Endothelial cell of umbilical vein (primary cell): ENCODE data around the gene TARP.

Experiments
- CTCF ChIP-seq, 2 donors: IDR thresholded peaks; 1 replicate in 1 of 2; 2 replicates in 1 of 2; pipeline ENCODE4 v1.5.1; 2011; ENCODE audit warnings: low read length in 2 of 2, mild to moderate bottlenecking in 2 of 2, moderate library complexity in 2 of 2, control low read depth in 1 of 2, inconsistent platforms in 1 of 2, low read depth in 1 of 2; ENCODE audit not compliant: insufficient read depth in 1 of 2; ENCODE audit errors: extremely low read depth in 1 of 2
- EZH2 ChIP-seq: IDR thresholded peaks from 2 replicates; pipeline ENCODE4 v1.6.1; 2012; ENCODE audit warnings: borderline replicate concordance, low read depth, mild to moderate bottlenecking, moderate library complexity, low read length, inconsistent platforms; ENCODE audit not compliant: severe bottlenecking
- JUN ChIP-seq: IDR thresholded peaks from 2 replicates; pipeline ENCODE4 v1.6.1; 2011; ENCODE audit warnings: borderline replicate concordance, low read depth; ENCODE audit not compliant: insufficient read length, insufficient read depth
- MAX ChIP-seq: IDR thresholded peaks from 2 replicates; pipeline ENCODE4 v1.6.1; 2011; ENCODE audit not compliant: insufficient read depth, insufficient read length
- MYC ChIP-seq: IDR thresholded peaks from one replicate; pipeline ENCODE4 v1.6.1; 2011; ENCODE audit warnings: mild to moderate bottlenecking, low read depth, low read length
- POLR2A ChIP-seq: IDR thresholded peaks from 2 replicates; pipeline ENCODE4 v1.6.1; 2012; ENCODE audit warnings: low read depth, mild to moderate bottlenecking, control low read depth, low read length
- POLR2AphosphoS5 ChIP-seq: IDR thresholded peaks from 2 replicates; pipeline ENCODE4 v1.6.1; 2012; ENCODE audit warnings: low read depth, mild to moderate bottlenecking, control low read depth, low read length, moderate library complexity; ENCODE audit not compliant: insufficient read depth

GRCh38 chr7:38244516-38244915 lies 28.9 kb downstream of the TARP start:
- no peak for TF ChIP-seq CTCF (IDR thresholded peaks at IDR 0.05; ENCODE audit: extremely low read depth in 1 of 2, insufficient read depth in 1 of 2, low read depth in 1 of 2, low read length in 2 of 2)
- no peak for TF ChIP-seq EZH2
- no peak for TF ChIP-seq POLR2A
- TF ChIP-seq POLR2AphosphoS5 = no peak
- TF ChIP-seq JUN = no peak
- TF ChIP-seq MYC = no peak
- TF ChIP-seq MAX = no peak
